ENCODE data around the gene USP15. TPM values are rescaled to one million over a fixed set of nuclear protein-coding genes. Genes with fewer than 3 reads are reported as not detected.

Gene USP15
- total RNA-seq, 3 donors from 2014 or later, result 62.5 to 78.3 (median 64.3) TPM

- intact Hi-C loops (cut with DNase I, micrococcal nuclease), result no loop called here
Measured at GRCh38 chr12:62261876-62262517, 1.8 kb downstream of the USP15 start.

DNA sequence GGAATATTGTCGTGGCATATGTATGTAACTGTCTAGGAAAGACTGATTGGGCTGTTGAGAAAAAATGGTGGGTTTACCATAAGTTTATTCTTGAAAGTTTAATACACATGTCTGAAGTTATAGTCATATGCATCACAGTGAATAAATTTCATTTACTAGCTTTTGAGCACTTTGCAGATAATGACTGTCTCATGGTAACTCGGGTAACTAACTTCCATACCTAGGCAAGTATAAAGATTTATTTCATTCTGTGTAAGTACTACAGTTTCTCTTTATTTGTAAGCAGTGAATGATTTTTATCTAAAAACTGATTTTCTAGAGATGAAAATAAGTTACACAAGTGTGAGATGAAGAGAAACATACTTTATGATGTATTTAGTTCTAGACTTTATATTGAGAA lies 3.0 kb downstream of the USP15 start:
- no peak overlapping the region for H3K4me3 ChIP-seq
- no peak for TF ChIP-seq CTCF (IDR thresholded peaks at IDR 0.05)
- no peaks in the 10 kb centered on the region for H3K9me3 ChIP-seq
- peaks cover 34% of the 10 kb centered on the region for H3K4me1 ChIP-seq (ENCODE audit: low read depth)
- H3K36me3 ChIP-seq (ENCODE audit: low read depth), result no peaks in the 10 kb centered on the region
- ATAC-seq (no peak), DNase-seq (no peak)
- intact Hi-C loops (cut with DNase I, micrococcal nuclease), result no loop called here

More at GRCh38 chr12:62261876-62262517, 1.8 kb downstream of the USP15 start:
- peaks cover 23% of the 10 kb centered on the region for H3K4me1 ChIP-seq (ENCODE audit: low read depth)
- no peak overlapping the region for H3K4me3 ChIP-seq
- no peaks in the 10 kb centered on the region for H3K36me3 ChIP-seq (ENCODE audit: low read depth)
- ATAC-seq, result no peak
- TF ChIP-seq CTCF (IDR thresholded peaks at IDR 0.05), result no peak
- DNase-seq, result no peak
- H3K9me3 ChIP-seq, result no peaks in the 10 kb centered on the region

DNA sequence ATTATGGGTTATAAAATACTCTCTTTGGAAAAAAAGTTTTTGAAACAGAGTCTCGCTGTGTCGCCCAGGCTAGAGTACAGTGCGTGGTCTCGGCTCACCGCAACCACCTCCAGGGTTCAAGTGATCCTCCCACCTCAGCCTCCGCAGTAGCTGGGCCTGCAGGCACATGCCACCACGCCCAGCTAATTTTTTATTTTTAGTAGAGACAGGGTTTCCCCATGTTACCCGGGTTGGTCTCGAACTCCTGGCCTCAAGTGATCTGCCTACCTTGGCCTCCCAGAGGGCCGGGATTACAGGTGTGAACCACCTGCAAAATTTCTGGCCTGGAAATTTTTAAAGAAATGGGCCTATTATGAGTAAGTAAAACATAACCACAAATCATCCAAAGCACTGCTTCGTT lies 3.8 kb downstream of the USP15 start:
- Histone ChIP-seq H3K36me3 (ENCODE audit: low read depth) (no peaks in the 10 kb centered on the region), H3K4me3 (no peak overlapping the region), H3K9me3 (no peaks in the 10 kb centered on the region), H3K4me1 (ENCODE audit: low read depth) (peaks cover 34% of the 10 kb centered on the region)
- TF ChIP-seq CTCF (IDR thresholded peaks at IDR 0.05), result no peak
- DNase-seq (peak in 1 of 3 donors; percentile 24), ATAC-seq (no peak)
- intact Hi-C loops (cut with DNase I, micrococcal nuclease), result no loop called here

GRCh38 chr12:62264706-62265105 lies 4.5 kb downstream of the USP15 start:
- Histone ChIP-seq H3K4me1 (ENCODE audit: low read depth) (peaks cover 37% of the 10 kb centered on the region), H3K4me3 (no peak overlapping the region), H3K36me3 (ENCODE audit: low read depth) (no peaks in the 10 kb centered on the region), H3K9me3 (no peaks in the 10 kb centered on the region)
- intact Hi-C loops (cut with DNase I, micrococcal nuclease), result no loop called here
- DNase-seq (no peak), ATAC-seq (no peak)
- no peak for TF ChIP-seq CTCF (IDR thresholded peaks at IDR 0.05)

- TF ChIP-seq CTCF (IDR thresholded peaks at IDR 0.05), result no peak
- Histone ChIP-seq H3K4me1 (ENCODE audit: low read depth) (peaks cover 43% of the 10 kb centered on the region), H3K4me3 (no peak overlapping the region), H3K36me3 (ENCODE audit: low read depth) (no peaks in the 10 kb centered on the region), H3K9me3 (no peaks in the 10 kb centered on the region)
- DNase-seq (no peak), ATAC-seq (no peak)
- intact Hi-C loops (cut with DNase I, micrococcal nuclease), result no loop called here
Measured at GRCh38 chr12:62265511-62265910, 5.3 kb downstream of the USP15 start.

- TF ChIP-seq CTCF (IDR thresholded peaks at IDR 0.05), result no peak
- peaks cover 37% of the 10 kb centered on the region for H3K4me1 ChIP-seq (ENCODE audit: low read depth)
- ATAC-seq (no peak), DNase-seq (no peak)
- no peaks in the 10 kb centered on the region for H3K36me3 ChIP-seq (ENCODE audit: low read depth)
- intact Hi-C loops (cut with DNase I, micrococcal nuclease), result no loop called here
- H3K9me3 ChIP-seq, result no peaks in the 10 kb centered on the region
- H3K4me3 ChIP-seq, result no peak overlapping the region
Measured at GRCh38 chr12:62267026-62267425, 6.8 kb downstream of the USP15 start.

Data from mucosa of descending colon (tissue), 3 donors.